ENCODE measurements around the gene RNF41.

RNF41 gene

GRCh38 chr12:56224102-56224701, 2.5 kb upstream of the RNF41 start, which contains the start of gene NABP2:
Gene NABP2, plus strand, starts transcription at chr12:56224342. Its CDS starts 515 bp downstream, at chr12:56224857.
- DNase-seq (ENCODE audit: low read depth): peak; percentile 89
- peak within 1 kb of the TSS; percentile 80 for H3K4me3 ChIP-seq (ENCODE audit: low read length)
- peak; percentile 68 for TF ChIP-seq CTCF (conservative IDR thresholded peaks at IDR 0.05; ENCODE audit: low read depth, low read length)

GRCh38 chr12:56223571-56224101, 1.9 kb upstream of the RNF41 start:
- no peak for TF ChIP-seq CTCF (conservative IDR thresholded peaks at IDR 0.05; ENCODE audit: low read depth, low read length)
- H3K4me3 ChIP-seq (ENCODE audit: low read length): peak overlapping the region; percentile 31
- no peak for DNase-seq (ENCODE audit: low read depth)

GRCh38 chr12:56222531-56222895, 791 bp upstream of the RNF41 start:
- H3K4me3 ChIP-seq (ENCODE audit: low read length): peak overlapping the region; percentile 95
- no peak for TF ChIP-seq CTCF (conservative IDR thresholded peaks at IDR 0.05; ENCODE audit: low read depth, low read length)
- peak; percentile 51 for DNase-seq (ENCODE audit: low read depth)

- peak; percentile 66 for DNase-seq (ENCODE audit: low read depth)
These were observed 428 bp downstream of the RNF41 start for GRCh38 chr12:56221232-56221756.

GRCh38 chr12:56220611-56221231, 1.0 kb downstream of the RNF41 start:
- DNase-seq (ENCODE audit: low read depth): no peak
- no peak for TF ChIP-seq CTCF (conservative IDR thresholded peaks at IDR 0.05; ENCODE audit: low read depth, low read length)
- H3K4me3 ChIP-seq (ENCODE audit: low read length): peak overlapping the region; percentile 95

More at GRCh38 chr12:56221232-56221756, 428 bp downstream of the RNF41 start:
- peak overlapping the region; percentile 95 for H3K4me3 ChIP-seq (ENCODE audit: low read length)
- no peak for TF ChIP-seq CTCF (conservative IDR thresholded peaks at IDR 0.05; ENCODE audit: low read depth, low read length)

GRCh38 chr12:56219840-56220239, 1.9 kb downstream of the RNF41 start:
- peak overlapping the region; percentile 20 for H3K4me3 ChIP-seq (ENCODE audit: low read length)
- TF ChIP-seq CTCF (conservative IDR thresholded peaks at IDR 0.05; ENCODE audit: low read depth, low read length): no peak
- no peak for DNase-seq (ENCODE audit: low read depth)
